ENCODE measurements around the gene GOLGA6C.
"Not testable (repeated sequence)": the region's sequence is repeated elsewhere in the genome, so short reads cannot be mapped to it uniquely, and the experiment has no call there.

DNA sequence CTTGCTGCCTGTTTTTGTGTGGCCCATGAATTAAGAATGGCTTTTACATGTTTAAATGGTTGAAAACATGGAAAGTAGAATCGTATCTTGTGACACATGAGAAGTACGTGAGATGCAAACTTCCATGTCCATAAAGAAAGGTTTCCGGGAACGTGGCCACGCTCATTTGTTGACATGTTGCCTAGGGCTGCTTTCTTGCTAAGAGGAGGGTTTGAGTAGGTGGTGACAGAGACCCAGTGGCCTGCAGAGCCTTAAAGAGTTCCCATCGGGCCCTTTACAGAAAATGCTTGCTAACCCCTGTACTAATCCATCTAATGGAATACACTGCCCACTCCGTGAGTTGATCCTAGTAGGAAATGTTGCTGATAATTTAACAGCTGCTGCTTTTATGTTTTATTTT lies 31.0 kb upstream of the GOLGA6C start:
- TF ChIP-seq, protein P1, sequence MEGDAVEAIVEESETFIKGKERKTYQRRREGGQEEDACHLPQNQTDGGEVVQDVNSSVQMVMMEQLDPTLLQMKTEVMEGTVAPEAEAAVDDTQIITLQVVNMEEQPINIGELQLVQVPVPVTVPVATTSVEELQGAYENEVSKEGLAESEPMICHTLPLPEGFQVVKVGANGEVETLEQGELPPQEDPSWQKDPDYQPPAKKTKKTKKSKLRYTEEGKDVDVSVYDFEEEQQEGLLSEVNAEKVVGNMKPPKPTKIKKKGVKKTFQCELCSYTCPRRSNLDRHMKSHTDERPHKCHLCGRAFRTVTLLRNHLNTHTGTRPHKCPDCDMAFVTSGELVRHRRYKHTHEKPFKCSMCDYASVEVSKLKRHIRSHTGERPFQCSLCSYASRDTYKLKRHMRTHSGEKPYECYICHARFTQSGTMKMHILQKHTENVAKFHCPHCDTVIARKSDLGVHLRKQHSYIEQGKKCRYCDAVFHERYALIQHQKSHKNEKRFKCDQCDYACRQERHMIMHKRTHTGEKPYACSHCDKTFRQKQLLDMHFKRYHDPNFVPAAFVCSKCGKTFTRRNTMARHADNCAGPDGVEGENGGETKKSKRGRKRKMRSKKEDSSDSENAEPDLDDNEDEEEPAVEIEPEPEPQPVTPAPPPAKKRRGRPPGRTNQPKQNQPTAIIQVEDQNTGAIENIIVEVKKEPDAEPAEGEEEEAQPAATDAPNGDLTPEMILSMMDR (IDR thresholded peaks at IDR 0.05 in 8 of 11, conservative IDR thresholded peaks at IDR 0.05 in 3 of 11) = not testable (repeated sequence)
- TF ChIP-seq POLR2A (IDR thresholded peaks at IDR 0.05) = not testable (repeated sequence)

Measured in spleen (tissue), 7 donors.